IPS-NIHi7 (cell line): ENCODE results near the gene ARHGAP35.

Experiments used
- DNase-seq: peaks from one replicate; pipeline ENCODE4 v3.0.0; 2012; ENCODE audit warnings: mixed read lengths; ENCODE audit errors: extremely low spot score

Gene ARHGAP35

GRCh38 chr19:46902402-46902766 lies 41.6 kb downstream of the ARHGAP35 start:
- no peak for DNase-seq

- no peak for DNase-seq
Observed at GRCh38 chr19:46903458-46903857, 42.7 kb downstream of the ARHGAP35 start.

- DNase-seq: peak; percentile 35
Observed at GRCh38 chr19:46904114-46905060, 43.6 kb downstream of the ARHGAP35 start.

GRCh38 chr19:46906221-46906620 lies 45.4 kb downstream of the ARHGAP35 start:
- no peak for DNase-seq

GRCh38 chr19:46907880-46908279 lies 47.1 kb downstream of the ARHGAP35 start:
- no peak for DNase-seq

DNA sequence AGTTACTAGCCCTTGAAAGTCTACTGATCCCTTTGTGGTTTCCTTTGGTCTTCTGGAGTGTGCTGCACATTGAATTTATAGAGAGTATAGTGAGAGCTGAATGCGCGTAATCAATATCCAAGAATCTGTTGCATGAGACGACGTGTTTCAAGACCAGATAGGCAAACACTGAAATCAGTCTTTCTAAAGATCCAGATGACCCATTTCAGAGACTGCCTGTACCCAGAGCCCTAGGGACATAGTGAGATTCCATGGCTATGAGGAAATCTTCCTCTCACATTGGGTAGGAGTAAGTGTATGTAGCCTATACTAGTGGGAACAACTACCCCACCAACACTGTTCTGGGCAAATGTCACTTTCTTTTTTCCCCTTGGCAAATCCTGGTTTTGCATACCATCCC lies 48.6 kb downstream of the ARHGAP35 start:
- no peak for DNase-seq
